K562 treated with DMSO at 1 percent for 48 hours (cell line): ENCODE results near the gene TRAK2. TPM values are rescaled to one million over a fixed set of nuclear protein-coding genes. Genes with fewer than 3 reads are reported as not detected.

Experiments
- total RNA-seq: library from RNA; unstranded; fragments of 300-600 nt; gene quantifications from 2 replicates; pipeline ENCODE4 v1.2.3, GENCODE V29; 2022; ENCODE audit warnings: low replicate concordance; ENCODE audit errors: extremely low read depth

TRAK2 gene, protein sequence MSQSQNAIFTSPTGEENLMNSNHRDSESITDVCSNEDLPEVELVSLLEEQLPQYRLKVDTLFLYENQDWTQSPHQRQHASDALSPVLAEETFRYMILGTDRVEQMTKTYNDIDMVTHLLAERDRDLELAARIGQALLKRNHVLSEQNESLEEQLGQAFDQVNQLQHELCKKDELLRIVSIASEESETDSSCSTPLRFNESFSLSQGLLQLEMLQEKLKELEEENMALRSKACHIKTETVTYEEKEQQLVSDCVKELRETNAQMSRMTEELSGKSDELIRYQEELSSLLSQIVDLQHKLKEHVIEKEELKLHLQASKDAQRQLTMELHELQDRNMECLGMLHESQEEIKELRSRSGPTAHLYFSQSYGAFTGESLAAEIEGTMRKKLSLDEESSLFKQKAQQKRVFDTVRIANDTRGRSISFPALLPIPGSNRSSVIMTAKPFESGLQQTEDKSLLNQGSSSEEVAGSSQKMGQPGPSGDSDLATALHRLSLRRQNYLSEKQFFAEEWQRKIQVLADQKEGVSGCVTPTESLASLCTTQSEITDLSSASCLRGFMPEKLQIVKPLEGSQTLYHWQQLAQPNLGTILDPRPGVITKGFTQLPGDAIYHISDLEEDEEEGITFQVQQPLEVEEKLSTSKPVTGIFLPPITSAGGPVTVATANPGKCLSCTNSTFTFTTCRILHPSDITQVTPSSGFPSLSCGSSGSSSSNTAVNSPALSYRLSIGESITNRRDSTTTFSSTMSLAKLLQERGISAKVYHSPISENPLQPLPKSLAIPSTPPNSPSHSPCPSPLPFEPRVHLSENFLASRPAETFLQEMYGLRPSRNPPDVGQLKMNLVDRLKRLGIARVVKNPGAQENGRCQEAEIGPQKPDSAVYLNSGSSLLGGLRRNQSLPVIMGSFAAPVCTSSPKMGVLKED
- total RNA-seq, result not detected in 2 replicates

DNA sequence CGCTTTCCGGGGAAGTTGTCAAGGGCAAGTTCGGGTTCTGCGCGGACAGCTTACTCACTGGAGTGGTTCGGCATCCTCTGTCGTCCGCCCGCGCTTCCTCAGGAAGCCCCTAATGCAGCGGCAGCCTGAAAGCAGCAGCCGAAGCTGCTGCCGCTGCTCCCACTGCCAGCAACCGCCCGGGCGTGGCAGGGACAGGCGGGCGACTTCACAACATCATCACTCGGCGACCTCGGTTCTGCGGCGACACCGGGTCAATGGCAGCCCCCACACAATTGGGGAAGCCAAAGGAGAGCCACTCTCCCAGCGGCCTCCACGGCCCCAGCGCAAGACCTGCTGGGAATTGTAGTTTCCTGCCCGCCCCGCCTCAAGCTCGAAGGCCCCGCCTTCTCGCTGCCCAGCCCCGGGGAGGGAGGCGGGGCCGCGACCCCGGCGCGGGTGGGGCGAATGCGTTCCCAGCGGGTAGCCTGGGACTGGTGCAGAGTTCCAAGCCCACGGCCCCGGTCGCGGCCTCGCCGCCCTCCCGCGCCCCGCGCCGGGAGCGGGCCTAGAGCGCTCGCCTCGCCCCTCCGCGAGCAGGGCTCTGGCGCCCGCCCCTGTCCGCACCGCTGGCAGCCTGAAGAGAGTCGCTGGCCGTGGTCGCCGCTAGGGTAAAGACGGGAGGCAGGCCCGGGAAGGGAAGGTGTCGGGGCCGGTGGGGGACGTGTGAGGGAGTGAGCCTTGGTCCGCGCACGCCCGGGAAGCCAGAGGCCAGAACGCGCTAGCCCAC lies at the start of gene TRAK2, which contains the start of gene STRADB:
TSS of gene TRAK2 (minus strand) at position 167 of the 766 bp plus-strand sequence. CDS start 30,951 bp downstream, outside the sequence.
TSS of gene STRADB (plus strand) at position 449 of the 766 bp plus-strand sequence. CDS start 3,101 bp downstream, outside the sequence.

DNA sequence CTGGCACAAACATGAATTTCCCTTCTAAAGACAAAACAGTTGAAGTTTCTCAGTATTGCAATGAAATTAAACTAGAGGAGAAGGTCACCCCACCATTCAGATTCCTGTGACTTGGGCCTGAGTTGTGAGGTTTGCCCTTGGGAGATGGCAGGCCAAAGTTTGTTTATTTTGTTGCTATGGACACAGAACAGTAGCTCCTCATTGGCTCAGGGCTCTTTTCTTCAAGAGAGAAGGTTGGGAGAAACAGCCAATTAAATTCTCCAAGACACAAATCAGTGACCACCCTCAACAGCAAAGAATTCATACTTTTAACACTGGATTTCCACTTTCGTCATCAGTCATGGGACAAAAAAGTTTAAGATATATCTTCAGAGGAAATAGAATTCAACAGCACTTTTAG lies 94.0 kb downstream of the TRAK2 start, which contains the start of gene FLACC1:
TSS of gene FLACC1 (minus strand) at position 125 of the 400 bp plus-strand sequence. CDS start 5,941 bp downstream, outside the sequence.

Other genes starting within 250 kb of the TRAK2 start
- gene CASP8, start 190.9 kb downstream of the TRAK2 start, total RNA-seq, result not detected in 2 replicates
- not detected in 2 replicates for gene FLACC1, start 94.1 kb downstream of the TRAK2 start, total RNA-seq
- not detected in 2 replicates for gene STRADB, start 282 bp upstream of the TRAK2 start, total RNA-seq
- gene TMEM237, start 192.0 kb upstream of the TRAK2 start, total RNA-seq, result not detected in 2 replicates
- gene MPP4, start 247.2 kb upstream of the TRAK2 start, total RNA-seq, result not detected in 2 replicates